ENCODE data around the gene CARTPT. TPM values are rescaled to one million over a fixed set of nuclear protein-coding genes. Genes with fewer than 3 reads are reported as not detected.

CARTPT gene
- total and polyA plus RNA-seq, 2 of the 8 experiments (the other 6 are each of a cell fraction or from before 2014, with no cell fraction given): not detected

- no peak for TF ChIP-seq POU5F1 (IDR thresholded peaks at IDR 0.05; ENCODE audit: low read depth, low read length)
- no peak for TF ChIP-seq GTF2F1 (IDR thresholded peaks at IDR 0.05; ENCODE audit: borderline replicate concordance, low read depth, low read length)
- TF ChIP-seq SIRT6 (IDR thresholded peaks at IDR 0.05; ENCODE audit: low read length): no peak
These were observed 7.5 kb upstream of the CARTPT start (continued) for GRCh38 chr5:71711610-71712009.

Measured in H1 (cell line).